Measurements from ENCODE around the gene LAG3. TPM values are rescaled to one million over a fixed set of nuclear protein-coding genes. Genes with fewer than 3 reads are reported as not detected.

Gene LAG3
- total and polyA plus RNA-seq, 5 experiments from 2014 or later: 0.47 to 14.5 (median 0.60) TPM

DNA sequence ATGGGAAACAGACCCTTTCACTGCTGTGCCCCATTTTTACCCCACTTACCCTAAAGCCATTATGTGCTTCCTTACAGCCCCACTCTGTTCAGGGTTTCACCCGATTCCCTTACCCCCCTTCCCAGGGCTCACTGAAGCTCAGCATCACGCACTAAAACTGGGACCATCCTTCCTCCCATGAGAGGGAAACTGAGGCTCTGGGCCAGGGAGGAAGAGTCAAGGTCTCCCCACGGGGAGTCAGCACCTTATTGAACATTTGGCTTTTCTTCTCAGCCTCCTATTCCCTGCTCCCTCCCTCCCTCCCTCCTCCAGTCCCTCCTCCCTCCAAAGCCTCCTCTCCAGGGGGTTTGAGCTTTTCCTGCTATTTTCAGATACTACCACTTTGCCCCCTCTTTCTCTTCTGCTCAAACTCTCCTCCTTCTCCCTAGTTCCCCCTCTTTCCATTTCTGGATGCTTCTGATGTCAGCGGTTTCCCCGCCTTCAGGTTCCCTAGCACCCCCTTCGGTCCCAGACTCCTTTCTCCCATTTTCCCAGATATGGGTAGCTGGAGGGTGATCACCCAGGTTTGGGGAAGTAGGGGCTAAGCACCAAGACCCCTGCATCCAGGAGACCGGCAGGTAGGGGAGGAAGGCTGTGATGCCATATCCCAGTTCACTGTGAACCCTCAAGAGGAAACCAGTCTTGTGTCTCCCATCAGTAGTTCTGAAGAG, 50.3 kb downstream of the LAG3 start:
- DNase-seq: peak in 1 of 10 donors; percentile 43
- no peak for ATAC-seq
- POLR2A ChIA-PET: interaction anchor here (1.1 kb wide), 1 partner anchor 14 kb away, joined by 3 read pairs; no protein-coding TSS in a partner anchor
- H3K27ac Mint-ChIP-seq: no peak overlapping the region
- no peaks in the 10 kb centered on the region for H3K36me3 Mint-ChIP-seq
- H3K4me3 Mint-ChIP-seq: peak overlapping the region in 7 of 10 donors; percentile 16 to 79 (median 41)
- peaks cover 14 to 70% (median 48%) of the 10 kb centered on the region in 5 donors for H3K27me3 Mint-ChIP-seq
- peaks cover 18 to 37% (median 22%) of the 10 kb centered on the region in 4 donors for H3K4me1 Mint-ChIP-seq
- no peaks in the 10 kb centered on the region for H3K9me3 Mint-ChIP-seq

DNA sequence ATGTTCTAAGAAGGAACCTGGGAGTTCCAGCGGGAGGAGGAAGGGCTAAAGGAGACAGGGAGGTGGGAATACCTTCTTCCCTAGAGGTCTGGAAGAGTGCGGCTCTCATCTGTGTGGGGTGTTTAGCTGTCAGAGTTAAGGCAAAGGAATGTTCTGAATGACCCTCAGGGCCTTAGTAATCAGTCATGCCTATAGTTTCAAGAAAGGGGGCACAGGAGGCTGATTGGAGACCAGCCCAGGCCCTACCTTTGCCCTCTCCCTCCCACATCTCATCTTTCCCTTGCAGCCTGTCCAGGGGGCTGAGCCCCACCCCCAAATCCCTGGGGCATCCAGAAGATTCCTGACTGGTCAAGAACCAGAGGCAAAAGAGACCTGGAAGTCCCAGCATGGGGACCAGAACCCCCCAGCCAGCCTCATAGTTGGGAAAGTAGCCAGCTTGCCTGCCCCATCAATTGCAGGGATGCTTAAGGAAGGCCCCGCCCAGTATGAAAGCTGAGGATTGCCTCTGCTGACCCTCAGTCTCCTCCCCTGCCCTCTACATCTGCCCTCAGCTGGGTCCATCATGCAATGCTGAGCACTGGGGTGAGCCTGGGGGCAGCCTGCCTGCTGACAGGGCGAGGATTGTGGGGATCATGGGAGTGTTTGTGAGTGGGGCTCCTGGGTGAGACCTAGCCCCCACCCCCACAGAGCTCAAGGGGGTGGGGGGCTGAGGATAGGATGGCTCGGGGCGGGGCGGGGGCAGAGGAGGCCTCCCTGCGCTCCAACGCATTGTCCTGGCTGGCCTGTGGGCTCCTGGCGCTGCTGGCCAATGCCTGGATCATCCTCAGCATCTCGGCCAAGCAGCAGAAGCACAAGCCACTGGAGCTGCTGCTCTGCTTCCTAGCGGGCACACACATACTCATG, 51.1 kb downstream of the LAG3 start:
- POLR2A ChIA-PET: no interaction called here
- Mint-ChIP-seq H3K27me3 (peaks cover 15 to 79% (median 48%) of the 10 kb centered on the region in 5 donors), H3K27ac (no peak overlapping the region), H3K9me3 (no peaks in the 10 kb centered on the region), H3K4me1 (peaks cover 17 to 45% (median 25%) of the 10 kb centered on the region in 4 donors), H3K36me3 (no peaks in the 10 kb centered on the region), H3K4me3 (no peak overlapping the region)
- ATAC-seq (no peak), DNase-seq (peak in 1 of 10 donors; percentile 32)

DNA sequence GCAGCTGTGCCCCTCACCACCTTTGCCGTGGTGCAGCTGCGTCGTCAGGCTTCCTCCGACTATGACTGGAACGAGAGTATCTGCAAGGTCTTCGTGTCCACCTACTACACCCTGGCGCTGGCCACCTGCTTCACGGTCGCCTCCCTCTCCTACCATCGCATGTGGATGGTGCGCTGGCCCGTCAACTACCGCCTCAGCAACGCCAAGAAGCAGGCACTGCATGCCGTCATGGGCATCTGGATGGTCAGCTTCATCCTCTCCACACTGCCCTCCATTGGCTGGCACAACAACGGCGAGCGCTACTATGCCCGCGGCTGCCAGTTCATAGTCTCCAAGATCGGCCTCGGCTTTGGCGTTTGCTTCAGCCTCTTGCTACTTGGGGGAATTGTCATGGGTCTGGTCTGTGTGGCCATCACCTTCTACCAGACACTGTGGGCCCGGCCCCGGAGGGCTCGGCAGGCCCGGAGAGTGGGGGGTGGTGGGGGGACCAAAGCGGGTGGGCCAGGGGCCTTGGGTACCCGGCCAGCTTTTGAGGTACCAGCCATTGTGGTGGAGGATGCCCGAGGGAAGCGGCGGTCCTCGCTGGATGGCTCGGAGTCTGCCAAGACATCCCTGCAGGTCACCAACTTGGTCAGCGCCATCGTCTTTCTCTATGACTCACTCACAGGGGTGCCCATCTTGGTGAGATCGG, 51.9 kb downstream of the LAG3 start:
- H3K4me1 Mint-ChIP-seq: peaks cover 19 to 51% (median 29%) of the 10 kb centered on the region in 4 donors
- peaks cover 15 to 80% (median 52%) of the 10 kb centered on the region in 5 donors for H3K27me3 Mint-ChIP-seq
- H3K4me3 Mint-ChIP-seq: peak overlapping the region in 2 of 10 donors; percentile 12 to 34
- DNase-seq (peak in 1 of 10 donors; percentile 60), ATAC-seq (no peak)
- no peaks in the 10 kb centered on the region for H3K36me3 Mint-ChIP-seq
- H3K27ac Mint-ChIP-seq: peak overlapping the region in 2 of 10 donors; percentile 37 to 65
- no peaks in the 10 kb centered on the region for H3K9me3 Mint-ChIP-seq
- POLR2A ChIA-PET: no interaction called here

DNA sequence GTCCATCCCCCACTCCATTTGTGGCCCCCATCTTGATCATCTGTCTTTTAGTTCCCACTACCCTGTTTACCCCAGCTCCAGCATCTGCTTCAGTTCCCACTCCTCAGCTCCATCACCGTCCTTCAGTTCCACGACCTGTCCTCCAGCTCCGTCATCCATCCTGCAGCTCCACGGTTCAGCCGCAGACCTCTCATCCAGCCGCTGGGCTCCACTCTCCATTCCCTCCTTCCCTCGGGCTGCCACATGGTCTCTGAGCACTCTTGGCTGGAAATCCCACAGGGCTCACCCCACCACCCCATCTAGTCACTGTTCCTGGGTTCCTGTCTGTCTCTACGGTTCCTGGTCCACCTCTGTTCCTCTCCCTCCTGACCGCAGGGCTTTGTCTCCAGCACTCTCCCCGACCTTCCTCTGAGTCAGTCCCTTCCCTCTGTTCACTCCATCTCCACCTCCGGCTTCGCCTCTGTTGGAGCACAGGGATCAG, 52.6 kb downstream of the LAG3 start:
- DNase-seq (peak in 1 of 10 donors; percentile 49), ATAC-seq (no peak)
- peaks cover 19 to 55% (median 31%) of the 10 kb centered on the region in 4 donors for H3K4me1 Mint-ChIP-seq
- POLR2A ChIA-PET: interaction anchor here (1.3 kb wide), 1 partner anchor 71 kb away, joined by 3 read pairs; no protein-coding TSS in a partner anchor
- H3K27me3 Mint-ChIP-seq: peaks cover 15 to 80% (median 53%) of the 10 kb centered on the region in 5 donors
- H3K9me3 Mint-ChIP-seq: no peaks in the 10 kb centered on the region
- H3K27ac Mint-ChIP-seq: peak overlapping the region in 2 of 10 donors; percentile 14 to 74
- H3K36me3 Mint-ChIP-seq: no peaks in the 10 kb centered on the region
- H3K4me3 Mint-ChIP-seq: no peak overlapping the region

DNA sequence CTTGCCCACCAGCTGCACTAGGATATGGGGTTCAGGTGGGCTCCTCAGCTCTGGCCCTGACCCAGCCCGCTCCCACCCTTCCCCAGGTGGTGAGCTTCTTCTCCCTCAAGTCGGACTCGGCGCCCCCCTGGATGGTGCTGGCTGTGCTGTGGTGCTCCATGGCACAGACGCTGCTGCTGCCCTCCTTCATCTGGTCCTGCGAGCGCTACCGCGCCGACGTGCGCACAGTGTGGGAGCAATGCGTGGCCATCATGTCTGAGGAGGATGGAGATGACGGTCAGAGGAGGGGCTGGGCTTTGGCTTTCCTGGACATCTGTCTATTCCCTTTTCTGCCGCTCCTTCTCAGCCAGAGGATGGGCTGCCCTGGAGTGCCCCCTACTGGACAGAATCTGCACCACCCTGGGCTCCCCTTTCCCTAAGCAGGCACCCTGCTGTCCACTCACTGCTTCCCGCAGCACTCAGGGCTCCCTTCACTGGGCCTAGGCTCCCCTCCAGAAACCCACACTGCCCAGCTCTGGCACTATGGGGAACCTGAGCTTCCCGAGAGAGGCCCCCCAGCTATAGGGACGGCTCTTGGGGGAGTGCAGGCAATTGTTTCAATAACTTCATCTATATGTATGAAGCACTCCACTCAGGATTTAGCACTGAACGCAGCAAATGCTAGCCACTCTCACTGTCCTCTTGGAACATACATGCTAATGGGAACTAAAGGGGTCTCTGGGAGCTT, 53.2 kb downstream of the LAG3 start:
- ATAC-seq (peak; percentile 45 to 50), DNase-seq (peak; percentile 59 to 85 (median 76))
- H3K4me3 Mint-ChIP-seq: peak overlapping the region in 2 of 10 donors; percentile 10 to 17
- peaks cover 15 to 78% (median 53%) of the 10 kb centered on the region in 5 donors for H3K27me3 Mint-ChIP-seq
- H3K9me3 Mint-ChIP-seq: no peaks in the 10 kb centered on the region
- POLR2A ChIA-PET: interaction anchor here (0.6 to 1.3 kb wide), 2 partner anchors 17 to 71 kb away, joined by 3 to 6 read pairs; no protein-coding TSS in a partner anchor
- no peaks in the 10 kb centered on the region for H3K36me3 Mint-ChIP-seq
- H3K4me1 Mint-ChIP-seq: peaks cover 19 to 54% (median 30%) of the 10 kb centered on the region in 4 donors
- H3K27ac Mint-ChIP-seq: peak overlapping the region in 1 of 10 donors; percentile 74

DNA sequence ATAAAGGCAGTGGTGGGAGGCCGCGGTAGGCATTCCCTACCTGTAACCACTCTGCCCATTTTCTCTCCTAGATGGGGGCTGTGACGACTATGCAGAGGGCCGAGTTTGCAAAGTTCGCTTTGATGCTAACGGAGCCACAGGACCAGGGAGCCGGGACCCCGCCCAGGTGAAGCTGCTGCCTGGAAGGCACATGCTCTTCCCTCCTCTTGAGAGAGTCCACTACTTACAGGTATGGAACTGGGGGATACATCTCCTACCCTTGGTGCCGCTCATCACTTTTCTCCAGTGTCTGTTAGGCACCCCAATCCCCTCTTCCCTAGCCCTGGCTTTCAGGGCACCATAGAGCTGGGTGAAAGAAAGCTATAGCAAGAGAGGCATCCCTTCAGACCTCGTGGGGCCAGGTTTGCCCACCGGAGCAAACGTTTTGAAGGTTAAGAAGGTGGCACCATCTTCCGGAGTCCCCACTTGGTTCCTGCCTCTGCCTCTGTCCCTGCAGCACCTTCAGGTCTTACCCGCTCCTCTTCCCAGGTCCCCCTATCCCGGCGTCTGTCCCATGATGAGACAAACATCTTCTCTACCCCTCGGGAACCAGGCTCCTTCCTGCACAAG, 53.9 kb downstream of the LAG3 start:
- POLR2A ChIA-PET: interaction anchor here (0.5 to 1.3 kb wide), 4 partner anchors 18 to 108 kb away, joined by 3 to 6 read pairs (median 4); partner anchors contain the start of gene MLF2
- Mint-ChIP-seq H3K4me1 (peaks cover 19 to 47% (median 24%) of the 10 kb centered on the region in 4 donors), H3K27me3 (peaks cover 15 to 72% (median 53%) of the 10 kb centered on the region in 5 donors), H3K9me3 (no peaks in the 10 kb centered on the region), H3K4me3 (peak overlapping the region in 3 of 10 donors; percentile 0 to 31 (median 19)), H3K27ac (peak overlapping the region in 1 of 10 donors; percentile 6), H3K36me3 (peaks cover 0 to 4% (median 0%) of the 10 kb centered on the region in 3 donors)
- ATAC-seq (no peak), DNase-seq (peak in 1 of 10 donors; percentile 59)

- Mint-ChIP-seq H3K36me3 (peaks cover 0 to 4% (median 0%) of the 10 kb centered on the region in 3 donors), H3K27ac (peak overlapping the region in 6 of 10 donors; percentile 6 to 89 (median 46)), H3K9me3 (no peaks in the 10 kb centered on the region), H3K4me1 (peaks cover 17 to 42% (median 22%) of the 10 kb centered on the region in 4 donors), H3K4me3 (peak overlapping the region; percentile 25 to 92 (median 68)), H3K27me3 (peaks cover 15 to 66% (median 52%) of the 10 kb centered on the region in 5 donors)
- POLR2A ChIA-PET: interaction anchor here (0.5 to 4.1 kb wide), 4 partner anchors 18 to 109 kb away, joined by 4 to 21 read pairs (median 5); partner anchors contain the start of genes CDCA3, MLF2 and USP5
- no peak for ATAC-seq
- DNase-seq: peak in 1 of 10 donors; percentile 64
These were observed 54.6 kb downstream of the LAG3 start for GRCh38 chr12:6826734-6827436.

GRCh38 chr12:6827437-6827911, 55.2 kb downstream of the LAG3 start:
- POLR2A ChIA-PET: interaction anchor here (1.0 to 4.1 kb wide), 4 partner anchors 19 to 103 kb away, joined by 4 to 21 read pairs (median 6); partner anchors contain the start of genes CDCA3, COPS7A, MLF2 and USP5
- H3K9me3 Mint-ChIP-seq: no peaks in the 10 kb centered on the region
- peak overlapping the region; percentile 25 to 92 (median 68) for H3K4me3 Mint-ChIP-seq
- ATAC-seq: no peak
- H3K36me3 Mint-ChIP-seq: peaks cover 0 to 4% (median 0%) of the 10 kb centered on the region in 3 donors
- peak in 3 of 10 donors; percentile 24 to 67 (median 34) for DNase-seq
- peak overlapping the region in 6 of 10 donors; percentile 6 to 89 (median 46) for H3K27ac Mint-ChIP-seq
- peaks cover 15 to 36% (median 19%) of the 10 kb centered on the region in 4 donors for H3K4me1 Mint-ChIP-seq
- H3K27me3 Mint-ChIP-seq: peaks cover 15 to 60% (median 46%) of the 10 kb centered on the region in 5 donors
